Activated CD4-positive, alpha-beta memory T cell treated with anti-CD3 and anti-CD28 coated beads for 36 hours (primary cell): ENCODE data around the gene CEP112. TPM values are rescaled to one million over a fixed set of nuclear protein-coding genes. Genes with fewer than 3 reads are reported as not detected.
"Not testable (repeated sequence)": the region's sequence is repeated elsewhere in the genome, so short reads cannot be mapped to it uniquely, and the experiment has no call there.

Experiments used
- CTCF ChIA-PET: fragments of 350-600 bp; sonication (Branson Sonifier 250); formaldehyde crosslinking; loops from one replicate; lab custom pipeline; 2021; ENCODE audit warnings: antibody characterized with exemption, inconsistent platforms; lab: Charles Lee
- POLR2A ChIA-PET: fragments of 350-600 bp; sonication (Branson Sonifier 250); formaldehyde crosslinking; loops from one replicate; lab custom pipeline; 2021; ENCODE audit warnings: antibody characterized with exemption; lab: Charles Lee
- DNase-seq: peaks from one replicate; pipeline ENCODE4 v3.0.0-alpha.2; 2020
- H3K27ac Mint-ChIP-seq: one replicate; pipeline ENCODE4 v1.8.0; 2021; ENCODE audit warnings: mixed read lengths
- H3K27me3 Mint-ChIP-seq: one replicate; pipeline ENCODE4 v1.8.0; 2021; ENCODE audit warnings: mixed read lengths
- H3K36me3 Mint-ChIP-seq: one replicate; pipeline ENCODE4 v1.8.0; 2021; ENCODE audit warnings: mixed read lengths
- H3K4me1 Mint-ChIP-seq: one replicate; pipeline ENCODE4 v1.8.0; 2021; ENCODE audit warnings: low read depth, mixed read lengths
- H3K4me3 Mint-ChIP-seq: one replicate; pipeline ENCODE4 v1.8.0; 2021; ENCODE audit warnings: mild to moderate bottlenecking, mixed read lengths
- H3K9me3 Mint-ChIP-seq: one replicate; pipeline ENCODE4 v1.8.0; 2021; ENCODE audit warnings: mixed read lengths
- intact Hi-C: fragments of 100-400 bp; cut with micrococcal nuclease; formaldehyde crosslinking; loops from one replicate; pipeline ENCODE4 v1.15.1; 2023
- total RNA-seq, 2 experiments: library from RNA; stranded (reverse); gene quantifications; one replicate each; pipeline ENCODE4 v1.2.3, GENCODE V29; 2021

CEP112 gene
- total RNA-seq, 2 experiments from 2014 or later: 3.3 to 3.7 TPM

DNA sequence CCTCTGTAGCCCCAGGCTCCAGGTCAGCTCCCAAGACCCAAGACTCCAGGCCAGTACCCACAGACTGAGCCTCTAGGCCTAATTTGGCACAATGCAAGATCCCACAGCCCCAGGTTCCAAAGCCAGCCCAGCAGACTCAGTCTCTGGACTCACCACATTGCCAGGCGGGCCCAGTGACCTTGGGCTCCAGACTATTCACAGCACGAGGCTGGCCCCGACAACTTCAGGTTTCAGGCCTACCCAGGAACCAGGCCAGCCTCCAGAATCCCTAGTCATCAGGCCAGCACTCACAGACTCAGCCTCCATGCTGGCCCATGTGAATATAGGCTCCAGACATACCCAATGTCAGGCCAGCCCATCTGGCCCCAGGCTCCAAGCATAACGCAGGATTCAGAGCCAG, 103.8 kb downstream of the CEP112 start:
- intact Hi-C loops: no loop called here
- Mint-ChIP-seq H3K4me1 (no peaks in the 10 kb centered on the region), H3K36me3 (no peaks in the 10 kb centered on the region), H3K27ac (no peak overlapping the region), H3K27me3 (no peaks in the 10 kb centered on the region), H3K4me3 (no peak overlapping the region), H3K9me3 (peaks cover 12% of the 10 kb centered on the region)
- ChIA-PET CTCF (no interaction called here), POLR2A (no interaction called here)
- DNase-seq: no peak

- Mint-ChIP-seq H3K27ac (no peak overlapping the region), H3K36me3 (no peaks in the 10 kb centered on the region), H3K27me3 (no peaks in the 10 kb centered on the region), H3K4me1 (no peaks in the 10 kb centered on the region), H3K9me3 (peaks cover 14% of the 10 kb centered on the region), H3K4me3 (no peak overlapping the region)
- CTCF ChIA-PET: no interaction called here
- no peak for DNase-seq
- intact Hi-C loops: no loop called here
- POLR2A ChIA-PET: no interaction called here
Measured at GRCh38 chr17:66087073-66087472, 104.9 kb downstream of the CEP112 start.

- Mint-ChIP-seq H3K4me1 (no peaks in the 10 kb centered on the region), H3K27me3 (no peaks in the 10 kb centered on the region), H3K36me3 (peaks cover under 1% of the 10 kb centered on the region), H3K9me3 (peaks cover 19% of the 10 kb centered on the region), H3K27ac (no peak overlapping the region), H3K4me3 (no peak overlapping the region)
- ChIA-PET POLR2A (no interaction called here), CTCF (no interaction called here)
- DNase-seq: no peak
- intact Hi-C loops: no loop called here
Measured at GRCh38 chr17:66085221-66085620, 106.7 kb downstream of the CEP112 start.

- H3K27me3 Mint-ChIP-seq, DNase-seq, POLR2A ChIA-PET, CTCF ChIA-PET, H3K27ac Mint-ChIP-seq, H3K4me3 Mint-ChIP-seq, intact Hi-C loops, H3K36me3 Mint-ChIP-seq: not testable (repeated sequence)
- Mint-ChIP-seq H3K9me3 (peaks cover 11% of the 10 kb centered on the region), H3K4me1 (peaks cover 21% of the 10 kb centered on the region)
Measured at GRCh38 chr17:66080670-66081069, 111.3 kb downstream of the CEP112 start.

- no peaks in the 10 kb centered on the region for H3K27me3 Mint-ChIP-seq
- H3K4me1 Mint-ChIP-seq: peaks cover 21% of the 10 kb centered on the region
- CTCF ChIA-PET: no interaction called here
- no peak for DNase-seq
- intact Hi-C loops: no loop called here
- POLR2A ChIA-PET: no interaction called here
- no peak overlapping the region for H3K27ac Mint-ChIP-seq
- H3K9me3 Mint-ChIP-seq: peaks cover 10% of the 10 kb centered on the region
- no peak overlapping the region for H3K4me3 Mint-ChIP-seq
- peaks cover 1% of the 10 kb centered on the region for H3K36me3 Mint-ChIP-seq
Measured at GRCh38 chr17:66076546-66077190, 115.3 kb downstream of the CEP112 start.

DNA sequence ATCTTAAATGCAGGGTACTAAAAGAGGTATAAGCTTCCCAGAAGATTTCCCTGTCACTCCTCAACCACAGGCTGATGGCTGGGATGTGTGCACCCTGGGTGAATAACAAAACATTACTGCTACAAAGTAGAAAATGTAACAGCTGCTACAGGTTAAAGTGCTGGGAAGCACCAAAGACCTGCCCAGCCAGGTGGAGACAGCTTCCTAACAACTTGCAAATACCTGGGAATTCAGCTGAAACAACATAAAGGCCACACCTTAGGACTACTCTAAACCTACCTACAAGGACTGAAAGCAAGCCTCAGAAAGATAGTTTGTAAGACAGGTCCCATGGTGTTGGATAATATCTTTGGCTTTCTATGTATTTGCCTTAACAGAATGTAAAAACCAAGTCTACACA, 118.5 kb downstream of the CEP112 start:
- ChIA-PET POLR2A (no interaction called here), CTCF (no interaction called here)
- Mint-ChIP-seq H3K4me3 (no peak overlapping the region), H3K9me3 (peaks cover 2% of the 10 kb centered on the region), H3K27ac (no peak overlapping the region), H3K4me1 (peaks cover 21% of the 10 kb centered on the region), H3K27me3 (no peaks in the 10 kb centered on the region), H3K36me3 (no peaks in the 10 kb centered on the region)
- no peak for DNase-seq
- intact Hi-C loops: no loop called here

DNA sequence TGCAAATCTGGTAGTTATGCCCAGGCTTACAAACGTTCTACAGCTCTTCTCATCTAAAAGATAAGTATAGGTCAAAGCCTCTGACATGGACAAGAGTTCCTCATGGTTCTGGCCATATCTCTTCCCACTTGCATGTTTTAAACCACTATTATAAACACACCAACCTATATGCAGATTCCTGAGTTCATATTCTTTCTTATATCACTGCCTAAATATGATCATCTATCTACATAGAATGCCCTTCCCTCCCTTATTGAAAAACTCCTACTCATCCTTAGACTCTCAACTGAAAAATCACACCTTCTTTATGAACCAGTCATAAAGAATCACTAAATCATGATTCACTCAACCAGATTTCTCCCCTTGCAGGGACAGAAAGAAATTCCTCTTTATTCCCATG, 128.2 kb downstream of the CEP112 start:
- Mint-ChIP-seq H3K27me3 (no peaks in the 10 kb centered on the region), H3K4me1 (no peaks in the 10 kb centered on the region), H3K9me3 (peaks cover 5% of the 10 kb centered on the region), H3K27ac (no peak overlapping the region), H3K36me3 (peaks cover 2% of the 10 kb centered on the region), H3K4me3 (no peak overlapping the region)
- POLR2A ChIA-PET: no interaction called here
- CTCF ChIA-PET: no interaction called here
- intact Hi-C loops: no loop called here
- DNase-seq: no peak

DNA sequence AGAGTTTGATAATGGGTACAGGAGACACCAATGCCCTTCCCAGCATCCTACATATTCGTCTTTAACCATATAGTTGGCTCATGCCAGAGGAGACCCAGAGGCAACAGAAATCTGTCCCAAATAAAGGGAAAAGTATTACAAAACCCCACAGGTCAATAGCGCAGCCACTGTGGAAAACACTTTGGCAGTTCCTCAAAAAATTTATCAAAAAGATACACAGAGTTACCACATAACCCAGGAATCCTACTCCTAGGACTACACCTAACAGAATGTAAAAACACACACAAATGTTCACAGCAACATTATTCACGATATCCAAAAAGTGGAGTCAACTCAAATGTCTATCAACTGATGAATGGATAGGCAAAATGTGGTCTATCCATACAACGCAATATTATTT, 135.8 kb downstream of the CEP112 start:
- Mint-ChIP-seq H3K4me3 (no peak overlapping the region), H3K27me3 (no peaks in the 10 kb centered on the region), H3K4me1 (no peaks in the 10 kb centered on the region), H3K36me3 (peaks cover 2% of the 10 kb centered on the region), H3K9me3 (peaks cover 5% of the 10 kb centered on the region), H3K27ac (no peak overlapping the region)
- CTCF ChIA-PET: no interaction called here
- intact Hi-C loops: no loop called here
- POLR2A ChIA-PET: no interaction called here
- no peak for DNase-seq

DNA sequence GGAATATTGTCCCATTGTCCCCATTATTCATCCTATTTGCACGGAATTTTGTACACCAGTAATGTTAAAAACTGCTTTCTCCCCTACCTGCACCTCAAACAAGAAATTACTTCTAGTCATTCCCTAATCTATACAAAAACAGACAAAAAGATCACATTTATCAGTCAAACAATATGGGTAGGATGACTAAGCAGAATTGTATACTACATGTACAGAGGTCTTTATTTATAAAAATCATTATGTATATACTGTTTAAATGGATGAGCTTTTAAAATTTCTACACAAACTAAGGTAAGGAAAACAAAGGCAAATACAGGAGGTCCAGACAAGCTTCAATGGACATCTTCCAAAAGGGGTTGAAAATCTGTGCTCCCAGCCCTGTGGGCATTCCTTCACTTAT, 137.7 kb downstream of the CEP112 start:
- intact Hi-C loops: no loop called here
- Mint-ChIP-seq H3K4me1 (no peaks in the 10 kb centered on the region), H3K27ac (no peak overlapping the region), H3K9me3 (peaks cover 11% of the 10 kb centered on the region), H3K4me3 (no peak overlapping the region), H3K36me3 (peaks cover 5% of the 10 kb centered on the region), H3K27me3 (no peaks in the 10 kb centered on the region)
- CTCF ChIA-PET: no interaction called here
- no peak for DNase-seq
- POLR2A ChIA-PET: no interaction called here

- intact Hi-C loops: no loop called here
- no peaks in the 10 kb centered on the region for H3K9me3 Mint-ChIP-seq
- ChIA-PET CTCF (no interaction called here), POLR2A (no interaction called here)
- DNase-seq: no peak
- H3K27me3 Mint-ChIP-seq: no peaks in the 10 kb centered on the region
- no peak overlapping the region for H3K27ac Mint-ChIP-seq
- H3K4me1 Mint-ChIP-seq: no peaks in the 10 kb centered on the region
- H3K4me3 Mint-ChIP-seq: no peak overlapping the region
- no peaks in the 10 kb centered on the region for H3K36me3 Mint-ChIP-seq
Measured at GRCh38 chr17:66044083-66044482, 147.8 kb downstream of the CEP112 start.

- POLR2A ChIA-PET: no interaction called here
- Mint-ChIP-seq H3K27me3 (no peaks in the 10 kb centered on the region), H3K27ac (no peak overlapping the region), H3K4me3 (no peak overlapping the region), H3K4me1 (no peaks in the 10 kb centered on the region), H3K36me3 (no peaks in the 10 kb centered on the region), H3K9me3 (no peaks in the 10 kb centered on the region)
- no peak for DNase-seq
- CTCF ChIA-PET: no interaction called here
- intact Hi-C loops: no loop called here
Measured at GRCh38 chr17:66043419-66043818, 148.5 kb downstream of the CEP112 start.

GRCh38 chr17:66040402-66040801, 151.5 kb downstream of the CEP112 start:
- intact Hi-C loops: no loop called here
- Mint-ChIP-seq H3K4me1 (no peaks in the 10 kb centered on the region), H3K27ac (no peak overlapping the region), H3K4me3 (no peak overlapping the region), H3K27me3 (no peaks in the 10 kb centered on the region), H3K9me3 (no peaks in the 10 kb centered on the region), H3K36me3 (no peaks in the 10 kb centered on the region)
- ChIA-PET POLR2A (no interaction called here), CTCF (no interaction called here)
- no peak for DNase-seq

DNA sequence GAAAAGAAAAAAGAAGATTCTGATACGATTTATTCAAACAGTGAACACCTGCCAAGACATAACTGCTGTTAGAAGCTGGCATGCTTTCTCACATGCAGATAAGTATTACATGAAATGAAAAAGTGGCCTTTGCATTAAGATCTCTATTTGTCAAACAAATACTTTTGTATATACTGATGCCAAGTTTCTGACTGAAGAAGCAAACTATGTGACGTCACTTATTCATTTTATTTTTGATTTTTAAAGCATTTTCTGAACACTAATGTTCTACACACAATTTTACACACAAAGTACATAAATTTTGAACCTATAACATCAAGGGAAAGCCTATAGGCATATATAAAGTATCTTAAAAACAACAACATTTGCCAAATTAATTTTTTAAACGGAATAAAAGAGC, 153.8 kb downstream of the CEP112 start:
- Mint-ChIP-seq H3K27ac (no peak overlapping the region), H3K4me3 (no peak overlapping the region), H3K27me3 (no peaks in the 10 kb centered on the region), H3K4me1 (no peaks in the 10 kb centered on the region), H3K36me3 (no peaks in the 10 kb centered on the region), H3K9me3 (no peaks in the 10 kb centered on the region)
- CTCF ChIA-PET: no interaction called here
- no peak for DNase-seq
- POLR2A ChIA-PET: no interaction called here
- intact Hi-C loops: no loop called here
